Immature natural killer cell (primary cell): ENCODE data around the gene PPP3CA. TPM values are rescaled to one million over a fixed set of nuclear protein-coding genes. Genes with fewer than 3 reads are reported as not detected.
"Not testable (repeated sequence)": the region's sequence is repeated elsewhere in the genome, so short reads cannot be mapped to it uniquely, and the experiment has no call there.

ENCODE experiments used
- DNase-seq, 3 donors: peaks; one replicate each; pipeline ENCODE4 v3.0.0; 2022; ENCODE audit warnings: mixed read lengths in 1 of 3
- H3K27ac Mint-ChIP-seq, 6 donors: one replicate each; pipeline ENCODE4 v1.8.0; 2020; ENCODE audit warnings: mixed read lengths in 6 of 6, mild to moderate bottlenecking in 5 of 6, inconsistent platforms in 4 of 6, moderate library complexity in 3 of 6
- H3K27me3 Mint-ChIP-seq, 3 donors: one replicate each; pipeline ENCODE4 v1.8.0; 2020 to 2021; ENCODE audit warnings: low read depth in 3 of 3, mild to moderate bottlenecking in 3 of 3, mixed read lengths in 3 of 3, moderate library complexity in 3 of 3, inconsistent platforms in 1 of 3
- H3K36me3 Mint-ChIP-seq, 3 donors: one replicate each; pipeline ENCODE4 v1.8.0; 2020; ENCODE audit warnings: mixed read lengths in 3 of 3, inconsistent platforms in 2 of 3, mild to moderate bottlenecking in 2 of 3
- H3K4me1 Mint-ChIP-seq, 2 donors: one replicate each; pipeline ENCODE4 v1.8.0; 2020; ENCODE audit warnings: inconsistent platforms in 2 of 2, mild to moderate bottlenecking in 2 of 2, mixed read lengths in 2 of 2, moderate library complexity in 1 of 2
- H3K4me3 Mint-ChIP-seq, 5 donors: one replicate each; pipeline ENCODE4 v1.8.0; 2020; ENCODE audit warnings: mild to moderate bottlenecking in 5 of 5, mixed read lengths in 5 of 5, inconsistent platforms in 3 of 5, moderate library complexity in 3 of 5
- H3K9me3 Mint-ChIP-seq, 6 donors: one replicate each; pipeline ENCODE4 v1.8.0; 2020; ENCODE audit warnings: mild to moderate bottlenecking in 6 of 6, mixed read lengths in 6 of 6, inconsistent platforms in 4 of 6, moderate library complexity in 3 of 6
- polyA plus RNA-seq, 3 donors: library from polyadenylated mRNA; unstranded; fragments of 300-500 nt; fragmentation: Illumina TruSeq; gene quantifications; one replicate each; pipeline ENCODE4 v1.2.3, GENCODE V29; 2021

PPP3CA gene
- polyA plus RNA-seq, 3 donors from 2014 or later = 9.4 to 13.6 (median 10.8) TPM

- peak overlapping the region; percentile 71 to 87 (median 77) for H3K4me3 Mint-ChIP-seq
- peak overlapping the region; percentile 72 to 95 (median 90) for H3K27ac Mint-ChIP-seq
- H3K27me3 Mint-ChIP-seq = peaks cover 4 to 6% (median 5%) of the 10 kb centered on the region in 3 donors
- peak; percentile 50 to 65 (median 56) for DNase-seq
- H3K9me3 Mint-ChIP-seq = no peaks in the 10 kb centered on the region
- H3K36me3 Mint-ChIP-seq = peaks cover 0 to 8% (median 5%) of the 10 kb centered on the region in 3 donors
- peaks cover 52 to 71% of the 10 kb centered on the region in 2 donors for H3K4me1 Mint-ChIP-seq
Measured at GRCh38 chr4:101019941-101020401, 327.4 kb downstream of the PPP3CA start.

GRCh38 chr4:101019313-101019712 is 328.0 kb downstream of the PPP3CA start:
- peak overlapping the region; percentile 72 to 95 (median 90) for H3K27ac Mint-ChIP-seq
- peaks cover 4 to 6% (median 5%) of the 10 kb centered on the region in 3 donors for H3K27me3 Mint-ChIP-seq
- peak overlapping the region; percentile 71 to 87 (median 77) for H3K4me3 Mint-ChIP-seq
- no peak for DNase-seq
- H3K9me3 Mint-ChIP-seq = no peaks in the 10 kb centered on the region
- peaks cover 54 to 76% of the 10 kb centered on the region in 2 donors for H3K4me1 Mint-ChIP-seq
- H3K36me3 Mint-ChIP-seq = peaks cover 0 to 8% (median 5%) of the 10 kb centered on the region in 3 donors

- peaks cover 0 to 8% (median 5%) of the 10 kb centered on the region in 3 donors for H3K36me3 Mint-ChIP-seq
- H3K4me3 Mint-ChIP-seq = peak overlapping the region; percentile 71 to 87 (median 77)
- no peaks in the 10 kb centered on the region for H3K9me3 Mint-ChIP-seq
- H3K27ac Mint-ChIP-seq = peak overlapping the region; percentile 72 to 95 (median 90)
- peaks cover 4 to 6% (median 5%) of the 10 kb centered on the region in 3 donors for H3K27me3 Mint-ChIP-seq
- peaks cover 54 to 81% of the 10 kb centered on the region in 2 donors for H3K4me1 Mint-ChIP-seq
- DNase-seq = peak; percentile 48 to 56 (median 49)
Measured at GRCh38 chr4:101018836-101019235, 328.5 kb downstream of the PPP3CA start.

GRCh38 chr4:101014417-101014816 is 332.9 kb downstream of the PPP3CA start:
- Mint-ChIP-seq H3K4me1 (peaks cover 50 to 68% of the 10 kb centered on the region in 2 donors), H3K27ac (no peak overlapping the region)

GRCh38 chr4:101010987-101011386 is 336.3 kb downstream of the PPP3CA start:
- Mint-ChIP-seq H3K27ac (peak overlapping the region in 1 of 6 donors; percentile 19), H3K4me1 (peaks cover 26 to 40% of the 10 kb centered on the region in 2 donors)
- DNase-seq = no peak

More at GRCh38 chr4:101014417-101014816, 332.9 kb downstream of the PPP3CA start:
- no peaks in the 10 kb centered on the region for H3K9me3 Mint-ChIP-seq
- H3K27me3 Mint-ChIP-seq = peaks cover 2 to 5% (median 4%) of the 10 kb centered on the region in 3 donors
- H3K36me3 Mint-ChIP-seq = peaks cover 0 to 5% (median 0%) of the 10 kb centered on the region in 3 donors
- DNase-seq = no peak
- no peak overlapping the region for H3K4me3 Mint-ChIP-seq

GRCh38 chr4:101009471-101009870 is 337.9 kb downstream of the PPP3CA start:
- no peak for DNase-seq
- no peak overlapping the region for H3K4me3 Mint-ChIP-seq

More at GRCh38 chr4:101010987-101011386, 336.3 kb downstream of the PPP3CA start:
- Mint-ChIP-seq H3K4me3 (no peak overlapping the region), H3K9me3 (no peaks in the 10 kb centered on the region), H3K27me3 (peaks cover 0 to 3% (median 3%) of the 10 kb centered on the region in 3 donors), H3K36me3 (peaks cover 0 to 2% (median 0%) of the 10 kb centered on the region in 3 donors)

GRCh38 chr4:101008503-101008902 is 338.8 kb downstream of the PPP3CA start:
- no peak for DNase-seq
- Mint-ChIP-seq H3K4me3 (no peak overlapping the region), H3K9me3 (peaks cover 0 to 6% (median 1%) of the 10 kb centered on the region in 6 donors), H3K27ac (no peak overlapping the region), H3K36me3 (peaks cover 5 to 7% (median 6%) of the 10 kb centered on the region in 3 donors), H3K27me3 (peaks cover 0 to 3% (median 3%) of the 10 kb centered on the region in 3 donors), H3K4me1 (peaks cover 21 to 25% of the 10 kb centered on the region in 2 donors)

More at GRCh38 chr4:101009471-101009870, 337.9 kb downstream of the PPP3CA start:
- Mint-ChIP-seq H3K9me3 (peaks cover 0 to 4% (median 0%) of the 10 kb centered on the region in 6 donors), H3K27ac (no peak overlapping the region), H3K36me3 (peaks cover 3 to 7% (median 5%) of the 10 kb centered on the region in 3 donors), H3K4me1 (peaks cover 21 to 33% of the 10 kb centered on the region in 2 donors), H3K27me3 (peaks cover 0 to 3% (median 3%) of the 10 kb centered on the region in 3 donors)

- Mint-ChIP-seq H3K27ac (no peak overlapping the region), H3K4me3 (no peak overlapping the region), H3K9me3 (peaks cover 0 to 9% (median 4%) of the 10 kb centered on the region in 6 donors), H3K4me1 (peaks cover 13 to 16% of the 10 kb centered on the region in 2 donors), H3K27me3 (peaks cover 0 to 5% (median 0%) of the 10 kb centered on the region in 3 donors), H3K36me3 (peaks cover 5 to 7% (median 6%) of the 10 kb centered on the region in 3 donors)
- no peak for DNase-seq
Measured at GRCh38 chr4:101005659-101006058, 341.7 kb downstream of the PPP3CA start.

GRCh38 chr4:101000496-101000895 is 346.8 kb downstream of the PPP3CA start:
- no peaks in the 10 kb centered on the region for H3K4me1 Mint-ChIP-seq
- H3K9me3 Mint-ChIP-seq = peaks cover 0 to 9% (median 4%) of the 10 kb centered on the region in 6 donors
- H3K4me3 Mint-ChIP-seq = no peak overlapping the region
- no peak overlapping the region for H3K27ac Mint-ChIP-seq
- H3K36me3 Mint-ChIP-seq = peaks cover 5 to 7% (median 6%) of the 10 kb centered on the region in 3 donors
- peaks cover 0 to 3% (median 0%) of the 10 kb centered on the region in 3 donors for H3K27me3 Mint-ChIP-seq
- no peak for DNase-seq

GRCh38 chr4:100995671-100996070 is 351.7 kb downstream of the PPP3CA start:
- no peaks in the 10 kb centered on the region for H3K4me1 Mint-ChIP-seq
- no peak for DNase-seq
- no peaks in the 10 kb centered on the region for H3K9me3 Mint-ChIP-seq
- no peak overlapping the region for H3K27ac Mint-ChIP-seq
- H3K36me3 Mint-ChIP-seq = no peaks in the 10 kb centered on the region
- no peak overlapping the region for H3K4me3 Mint-ChIP-seq
- no peaks in the 10 kb centered on the region for H3K27me3 Mint-ChIP-seq

- not testable (repeated sequence) for H3K27me3 Mint-ChIP-seq, H3K4me1 Mint-ChIP-seq, H3K4me3 Mint-ChIP-seq, H3K9me3 Mint-ChIP-seq, DNase-seq, H3K36me3 Mint-ChIP-seq, H3K27ac Mint-ChIP-seq
Measured at GRCh38 chr4:100995002-100995401, 352.3 kb downstream of the PPP3CA start.

- not testable (repeated sequence) for H3K4me3 Mint-ChIP-seq, DNase-seq, H3K27me3 Mint-ChIP-seq
Measured at GRCh38 chr4:100991332-100992069, 355.8 kb downstream of the PPP3CA start.

GRCh38 chr4:100989401-100989800 is 357.9 kb downstream of the PPP3CA start:
- H3K4me1 Mint-ChIP-seq = no peaks in the 10 kb centered on the region
- no peaks in the 10 kb centered on the region for H3K36me3 Mint-ChIP-seq
- no peak overlapping the region for H3K4me3 Mint-ChIP-seq
- no peaks in the 10 kb centered on the region for H3K9me3 Mint-ChIP-seq
- no peak for DNase-seq
- H3K27ac Mint-ChIP-seq = no peak overlapping the region
- H3K27me3 Mint-ChIP-seq = peaks cover 0 to 3% (median 0%) of the 10 kb centered on the region in 3 donors

More at GRCh38 chr4:100991332-100992069, 355.8 kb downstream of the PPP3CA start:
- H3K4me1 Mint-ChIP-seq, H3K9me3 Mint-ChIP-seq, H3K36me3 Mint-ChIP-seq: not testable (repeated sequence)
- H3K27ac Mint-ChIP-seq = peak overlapping the region in 1 of 6 donors; percentile 55

GRCh38 chr4:100988876-100989275 is 358.4 kb downstream of the PPP3CA start:
- H3K27me3 Mint-ChIP-seq = peaks cover 0 to 3% (median 0%) of the 10 kb centered on the region in 3 donors
- H3K27ac Mint-ChIP-seq = no peak overlapping the region
- H3K36me3 Mint-ChIP-seq = no peaks in the 10 kb centered on the region
- DNase-seq = no peak
- H3K9me3 Mint-ChIP-seq = no peaks in the 10 kb centered on the region
- no peak overlapping the region for H3K4me3 Mint-ChIP-seq
- H3K4me1 Mint-ChIP-seq = no peaks in the 10 kb centered on the region
